GM18907 (cell line): ENCODE measurements around the gene FRMD4A.
"Not testable (repeated sequence)": the region's sequence is repeated elsewhere in the genome, so short reads cannot be mapped to it uniquely, and the experiment has no call there.

ENCODE experiments used
- ATAC-seq: cut with Tn5 transposase; IDR thresholded peaks from one replicate; pipeline ENCODE4 v1.9.1; 2021; ENCODE audit warnings: mild to moderate bottlenecking, moderate library complexity; ENCODE audit not compliant: unreplicated experiment

FRMD4A gene

DNA sequence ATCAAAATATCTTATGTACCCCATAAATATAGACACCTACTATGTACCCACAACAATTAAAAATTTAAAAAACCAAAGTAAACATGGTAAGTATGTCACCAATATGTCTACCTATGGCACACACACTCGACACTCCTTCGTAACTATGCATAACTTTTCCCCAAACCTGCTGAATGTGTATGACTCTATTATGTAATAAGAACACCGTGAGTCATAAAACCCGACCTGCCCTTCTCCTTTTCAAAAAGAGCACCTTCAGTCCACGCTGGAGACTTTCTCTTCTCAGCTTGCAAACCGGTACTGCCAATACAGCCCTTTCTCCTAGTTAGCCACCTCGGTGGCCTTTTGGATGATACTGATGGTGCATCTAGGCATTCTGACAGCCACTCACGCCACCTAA, 557.7 kb downstream of the FRMD4A start:
- ATAC-seq: no peak

DNA sequence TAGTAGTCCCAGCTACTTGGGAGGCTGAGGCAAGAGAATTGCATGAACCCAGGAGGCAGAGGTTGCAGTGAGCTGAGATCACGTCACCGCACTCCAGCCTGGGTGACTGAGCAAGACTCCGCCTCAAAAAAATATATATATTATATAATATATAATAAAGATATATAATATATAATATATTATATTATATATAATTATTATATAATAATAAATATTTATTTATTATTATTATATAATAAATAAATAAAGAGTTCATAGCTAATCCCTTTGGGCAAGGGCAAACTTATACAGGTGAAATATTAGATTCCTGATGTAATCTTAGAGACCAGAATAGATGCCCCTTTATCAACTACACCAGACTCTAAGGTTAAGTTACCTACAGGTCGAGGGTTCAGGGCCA, 558.7 kb downstream of the FRMD4A start:
- no peak for ATAC-seq

DNA sequence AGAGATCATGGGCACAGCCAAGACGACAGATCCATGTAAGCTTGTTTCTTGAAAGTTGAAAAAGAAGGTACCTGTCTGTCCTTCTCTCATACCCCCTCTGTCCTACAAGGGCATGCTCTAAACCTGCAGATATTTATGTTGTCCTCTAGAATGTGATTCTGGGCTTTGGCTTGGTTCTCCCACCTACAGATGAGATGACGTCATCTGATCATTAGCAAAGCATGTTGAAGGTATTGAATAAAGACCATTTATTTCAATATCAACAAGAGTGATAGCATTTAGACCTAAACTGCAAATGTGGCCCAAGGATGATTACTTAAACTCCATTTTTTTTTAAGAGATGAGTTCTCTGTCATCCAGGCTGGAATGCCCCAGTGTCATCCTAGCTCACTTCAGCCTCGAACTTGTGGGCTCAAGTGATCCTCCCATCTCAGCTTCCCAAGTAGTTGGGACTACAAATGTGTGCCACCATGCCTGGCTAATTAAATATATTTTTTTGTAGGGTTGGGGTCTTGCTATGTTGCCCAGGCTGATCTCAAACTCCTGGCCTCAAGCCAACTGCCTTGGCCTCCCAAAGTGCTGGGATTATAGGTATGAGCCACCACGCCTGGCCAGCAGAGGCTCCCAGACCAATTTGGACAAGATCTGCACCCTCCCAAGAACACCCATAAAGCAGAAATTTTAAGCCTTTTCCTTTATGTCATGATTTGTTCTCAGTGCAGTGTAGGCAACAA, 559.8 kb downstream of the FRMD4A start:
- no peak for ATAC-seq

DNA sequence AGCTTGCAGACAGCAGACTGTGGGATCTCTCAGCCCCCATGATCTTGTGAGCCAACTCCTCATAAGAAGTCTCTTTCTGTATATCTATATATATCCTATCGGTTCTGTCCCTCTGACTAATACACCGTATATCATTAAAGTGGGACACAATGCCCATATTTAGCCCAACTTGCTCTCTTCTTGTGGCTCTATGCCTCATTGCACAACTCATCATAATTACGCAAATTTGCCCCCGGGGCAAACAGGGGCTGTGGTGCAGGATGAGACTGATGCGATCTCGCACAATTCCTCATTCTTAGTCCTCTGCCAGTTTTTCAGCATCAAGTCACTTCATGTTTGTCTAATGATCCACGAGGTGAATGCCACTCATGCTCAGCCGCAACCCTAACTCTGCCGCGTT, 560.8 kb downstream of the FRMD4A start:
- ATAC-seq: peak; percentile 38

DNA sequence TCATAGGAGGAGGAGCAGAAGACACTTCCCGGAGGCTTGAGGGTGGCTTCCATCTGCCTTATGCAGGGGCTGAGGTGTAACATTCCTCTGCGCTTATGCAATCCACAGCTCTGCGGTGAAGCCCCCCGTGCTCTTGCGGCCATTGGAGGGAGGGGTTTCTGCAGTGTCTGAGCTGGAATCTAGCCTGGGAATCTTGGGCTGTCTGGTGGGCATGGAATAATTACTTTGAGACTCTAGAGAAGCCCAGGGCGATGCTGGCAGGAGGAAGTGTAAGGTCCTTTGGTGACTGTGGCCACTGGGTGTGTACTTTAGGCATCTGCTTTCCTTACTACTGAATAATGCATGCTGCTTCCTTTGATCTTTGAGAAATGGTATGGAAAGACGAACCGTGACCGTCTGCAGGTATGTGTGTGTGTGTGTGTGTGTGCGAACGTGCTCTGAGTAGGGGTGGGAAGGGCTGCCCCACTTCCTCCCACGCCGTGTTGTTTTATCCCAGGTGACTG, 563.0 kb downstream of the FRMD4A start:
- ATAC-seq: no peak

DNA sequence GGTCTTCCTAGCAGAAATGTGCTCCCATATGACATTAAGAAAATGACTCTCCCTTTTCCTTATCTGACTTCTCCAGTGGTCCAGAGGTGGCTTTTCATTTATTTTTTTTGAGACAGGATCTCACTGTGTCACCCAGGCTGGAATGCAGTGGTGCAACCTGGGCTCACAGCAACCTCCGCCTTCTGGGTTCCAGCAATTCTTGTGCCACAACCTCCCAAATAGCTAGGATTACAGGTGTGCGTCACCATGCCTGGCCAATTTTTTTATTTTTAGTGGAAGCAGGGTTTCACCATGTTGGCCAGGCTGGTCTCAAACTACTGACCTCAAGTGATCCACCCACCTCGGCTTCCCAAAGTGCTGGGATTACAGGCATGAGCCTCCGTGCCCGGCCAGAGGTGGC, 563.6 kb downstream of the FRMD4A start:
- not testable (repeated sequence) for ATAC-seq

DNA sequence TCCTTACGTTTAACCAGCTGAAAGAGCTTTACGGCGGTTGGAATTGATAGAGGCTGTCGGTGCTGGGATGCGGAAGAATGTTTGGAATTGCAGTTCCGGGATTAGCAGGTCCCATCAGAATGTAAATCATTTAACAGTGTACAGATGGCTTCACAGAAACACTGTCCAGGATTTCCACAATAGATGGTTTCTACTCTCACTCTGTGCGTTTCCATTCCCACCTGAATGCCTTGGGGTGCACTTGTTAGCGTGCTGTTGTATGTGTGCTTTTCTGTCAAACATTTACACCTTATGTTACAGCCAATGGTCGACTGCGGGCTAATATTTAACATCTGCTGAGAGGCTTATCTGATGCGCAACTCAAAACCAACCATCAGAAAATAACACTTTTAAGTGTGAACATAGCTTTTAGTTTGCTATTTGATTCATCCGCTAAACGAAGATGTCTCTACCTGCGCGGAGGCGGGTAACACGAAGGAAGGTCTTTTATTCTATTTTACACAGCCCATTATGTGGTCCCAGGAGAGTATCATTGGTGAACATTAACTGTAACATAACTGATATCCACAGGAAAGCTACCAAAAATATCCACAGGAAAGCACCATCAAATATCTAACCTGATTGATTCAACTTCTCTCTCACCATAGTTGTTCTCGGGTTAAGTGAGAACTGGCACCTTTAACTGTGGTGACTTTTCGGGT, 564.9 kb downstream of the FRMD4A start:
- ATAC-seq: peak; percentile 79

DNA sequence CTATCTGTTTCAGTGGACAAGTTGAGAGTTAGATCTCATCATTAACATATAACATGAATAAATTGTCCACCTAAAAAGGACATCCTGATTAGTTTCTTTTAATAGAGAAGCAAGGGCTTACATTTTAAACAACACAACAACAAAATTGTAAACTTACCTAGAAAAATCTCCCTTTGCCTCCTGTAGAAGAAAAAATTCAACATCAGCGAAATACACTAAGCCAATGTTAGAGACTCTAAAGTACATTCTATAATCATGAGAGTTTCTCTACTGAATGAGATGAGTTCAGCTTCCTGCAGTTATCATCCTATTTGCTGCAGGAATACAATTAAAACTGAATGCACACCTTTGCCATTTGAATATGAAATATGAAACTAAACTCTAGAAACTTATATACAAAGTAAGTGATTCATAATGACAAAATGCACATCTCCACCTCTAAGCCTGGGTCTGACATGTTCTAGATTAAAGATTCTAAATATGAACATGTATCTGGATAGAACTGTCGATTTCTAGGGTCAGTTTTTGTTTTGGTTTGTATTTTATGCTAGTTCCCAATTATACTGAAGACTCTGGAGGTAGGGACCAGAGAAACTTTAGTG, 569.1 kb downstream of the FRMD4A start:
- no peak for ATAC-seq

DNA sequence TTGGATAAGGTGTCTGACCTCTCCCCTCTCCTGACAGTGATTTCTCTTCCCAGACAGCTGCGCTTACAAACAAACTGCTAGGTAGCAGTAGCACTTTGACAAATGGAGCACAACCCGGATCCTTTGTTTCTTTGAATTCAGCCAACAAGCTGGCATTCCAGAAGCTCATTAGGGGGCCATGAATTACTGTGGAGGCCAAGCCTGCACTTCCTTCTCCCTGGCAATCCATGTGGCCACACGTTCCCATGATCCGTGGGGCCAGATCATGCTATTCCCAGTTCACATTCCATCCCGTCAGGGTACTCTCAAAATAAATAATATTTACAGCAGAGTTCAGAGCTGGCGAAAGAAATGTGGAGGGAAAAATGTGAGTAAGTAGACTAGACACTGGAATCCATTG, 571.6 kb downstream of the FRMD4A start:
- ATAC-seq: no peak

DNA sequence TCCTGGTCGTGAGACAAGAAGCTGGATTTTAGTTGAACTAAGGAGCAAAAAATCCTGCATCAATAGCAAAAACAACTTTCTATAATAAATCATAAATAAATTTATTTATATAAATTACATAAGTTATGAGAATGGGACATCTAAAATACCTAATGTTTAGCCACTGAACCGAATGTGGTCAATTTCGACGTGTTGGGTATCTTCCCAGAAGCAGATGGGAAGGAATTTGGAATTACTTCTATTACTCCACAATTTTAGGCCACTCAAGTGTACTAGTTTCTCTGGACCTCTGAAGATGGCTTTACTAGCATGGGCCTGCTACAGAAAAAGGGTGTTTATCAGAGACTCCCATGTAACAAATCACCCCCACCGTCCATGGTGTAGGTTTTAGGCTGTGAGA, 572.0 kb downstream of the FRMD4A start:
- ATAC-seq: no peak

DNA sequence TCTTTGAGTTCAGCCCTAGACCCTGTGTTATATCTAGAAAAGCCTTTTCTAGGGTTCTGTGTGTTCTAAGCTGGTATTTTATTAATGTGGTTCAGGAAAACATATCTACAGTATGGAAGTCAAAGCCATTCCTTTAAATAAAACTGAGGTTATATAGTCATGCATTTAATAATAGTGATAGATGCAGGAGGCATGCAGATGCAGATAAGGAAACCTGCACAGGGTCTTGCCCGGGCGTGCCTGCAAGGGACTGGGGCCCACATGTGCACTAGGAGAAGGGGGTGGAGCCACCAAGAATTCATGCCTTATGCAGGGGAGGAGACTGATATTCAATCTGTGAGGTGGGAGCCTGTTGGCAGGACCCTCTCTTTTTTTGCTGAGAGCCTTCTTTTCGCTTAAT, 572.4 kb downstream of the FRMD4A start:
- no peak for ATAC-seq

DNA sequence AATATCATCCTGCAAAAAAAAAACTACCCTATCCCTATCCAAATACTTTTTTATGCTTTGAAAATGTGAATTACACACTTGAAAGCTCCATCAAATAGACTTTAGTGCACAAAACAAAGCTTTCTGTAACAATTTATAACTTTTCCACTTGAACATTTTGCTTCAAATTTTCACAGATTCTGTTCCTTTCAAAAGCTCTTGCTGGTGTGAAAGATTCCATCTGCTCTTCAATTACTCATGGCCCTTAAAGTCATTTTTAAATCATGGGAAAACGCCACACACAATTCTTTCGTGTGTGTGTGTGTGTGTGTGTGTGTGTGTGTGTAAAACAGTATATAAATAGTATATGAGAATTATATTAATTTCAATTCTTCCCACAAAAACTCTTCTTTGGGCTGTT, 576.4 kb downstream of the FRMD4A start:
- ATAC-seq: no peak

DNA sequence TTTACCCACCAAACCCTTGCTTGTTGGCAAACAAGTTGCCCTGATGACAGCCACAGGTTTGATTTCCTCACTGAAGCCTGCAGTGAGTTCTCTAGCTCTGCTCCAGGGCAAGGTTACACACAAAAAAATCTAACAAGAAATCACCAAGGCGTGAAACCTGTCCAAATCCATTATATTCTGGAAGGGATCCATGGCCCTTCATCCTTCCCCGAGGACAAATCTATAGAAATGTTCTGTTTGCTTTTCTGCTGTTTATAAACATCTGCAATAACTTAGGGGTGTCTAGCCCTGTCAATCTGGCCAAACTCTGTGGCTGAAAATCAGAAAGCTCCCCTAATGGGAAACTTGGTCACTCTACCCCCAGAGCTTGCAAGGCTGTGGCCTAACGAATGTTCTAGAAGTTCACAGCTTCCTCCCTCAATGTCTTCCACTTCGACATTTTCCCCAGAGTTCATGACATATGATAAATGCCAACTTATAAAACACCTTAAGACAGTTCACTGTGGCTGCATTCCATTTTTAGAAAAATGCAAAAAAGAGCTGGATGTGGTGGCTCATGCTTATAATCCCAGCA, 579.4 kb downstream of the FRMD4A start:
- no peak for ATAC-seq

DNA sequence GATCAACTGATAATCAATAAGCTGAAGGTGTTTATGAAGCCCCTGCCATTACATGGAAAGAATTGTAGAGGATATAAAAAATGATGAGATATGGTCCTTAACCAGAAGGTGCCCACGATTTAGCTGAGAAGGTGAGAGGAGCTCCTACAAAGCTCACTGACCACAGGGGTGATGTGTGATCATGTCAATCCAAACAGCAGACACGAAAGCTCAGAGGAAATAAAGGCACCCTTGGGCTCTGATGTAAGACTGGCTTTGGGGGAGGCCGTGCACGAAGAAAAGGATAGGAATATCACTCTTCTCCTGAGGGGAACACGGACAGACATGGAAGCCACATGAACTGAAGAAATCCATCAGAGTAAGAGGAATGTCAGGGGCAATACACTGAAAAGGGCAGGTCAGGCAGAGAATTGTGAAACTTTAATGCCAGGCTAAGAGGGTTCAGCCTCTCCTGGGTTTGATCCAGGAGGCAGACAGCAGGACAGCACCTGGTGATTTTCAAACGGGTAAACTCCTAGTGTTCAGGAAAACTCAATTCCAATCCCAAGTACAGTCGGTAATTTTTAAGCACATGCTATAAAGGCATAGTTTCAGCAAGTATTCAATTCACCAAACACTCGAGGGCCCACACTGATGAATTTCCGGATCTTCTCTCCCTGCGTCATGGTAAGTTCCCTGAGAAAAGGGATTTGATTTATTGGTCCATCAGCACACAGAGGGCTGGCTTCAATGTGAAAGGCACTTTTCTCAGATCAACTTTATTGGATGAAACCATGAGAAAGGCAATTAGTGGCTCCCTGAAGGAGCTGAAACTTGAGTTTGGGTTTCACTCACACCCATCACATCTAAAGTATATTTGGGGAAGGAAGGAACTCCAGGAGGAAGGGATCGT, 580.2 kb downstream of the FRMD4A start:
- ATAC-seq: no peak

DNA sequence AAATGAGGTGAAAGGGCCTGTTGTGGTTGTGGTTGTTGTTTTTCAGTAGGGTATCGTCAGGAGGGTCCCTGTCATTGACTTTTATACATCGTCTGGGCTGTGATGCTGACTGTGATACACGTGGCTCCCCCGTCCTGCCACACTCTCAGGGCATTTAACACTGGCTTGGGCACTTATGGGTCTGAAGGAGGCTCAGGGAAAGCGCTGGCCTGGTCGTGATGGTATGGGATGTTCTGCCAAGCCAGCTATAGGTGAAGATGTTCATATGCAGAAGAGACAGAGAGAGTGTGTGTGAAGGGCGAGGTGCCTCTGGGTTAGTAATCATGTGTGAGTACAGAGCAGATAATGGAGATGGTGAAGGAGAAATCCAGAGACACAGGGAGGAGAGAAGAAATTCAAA, 585.5 kb downstream of the FRMD4A start:
- no peak for ATAC-seq

DNA sequence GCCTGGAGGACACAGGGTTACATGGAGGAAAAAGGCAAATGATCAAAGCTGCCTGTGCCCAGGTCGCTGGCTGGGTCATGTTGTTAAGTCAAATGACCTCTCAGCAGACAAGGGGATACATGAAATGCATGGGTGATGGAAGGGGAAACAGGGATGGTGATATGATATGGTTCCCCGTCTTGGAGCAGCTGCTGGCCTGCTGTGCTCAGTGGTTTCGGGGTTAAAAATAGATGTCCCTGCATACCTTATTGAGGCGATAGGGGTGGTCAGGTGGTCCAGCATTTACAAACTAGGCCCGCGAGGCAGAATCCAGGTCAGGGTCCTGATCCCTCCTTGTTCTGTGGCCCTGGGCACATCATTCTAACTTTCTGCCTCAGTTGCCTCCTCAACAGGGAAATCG, 586.8 kb downstream of the FRMD4A start:
- no peak for ATAC-seq

DNA sequence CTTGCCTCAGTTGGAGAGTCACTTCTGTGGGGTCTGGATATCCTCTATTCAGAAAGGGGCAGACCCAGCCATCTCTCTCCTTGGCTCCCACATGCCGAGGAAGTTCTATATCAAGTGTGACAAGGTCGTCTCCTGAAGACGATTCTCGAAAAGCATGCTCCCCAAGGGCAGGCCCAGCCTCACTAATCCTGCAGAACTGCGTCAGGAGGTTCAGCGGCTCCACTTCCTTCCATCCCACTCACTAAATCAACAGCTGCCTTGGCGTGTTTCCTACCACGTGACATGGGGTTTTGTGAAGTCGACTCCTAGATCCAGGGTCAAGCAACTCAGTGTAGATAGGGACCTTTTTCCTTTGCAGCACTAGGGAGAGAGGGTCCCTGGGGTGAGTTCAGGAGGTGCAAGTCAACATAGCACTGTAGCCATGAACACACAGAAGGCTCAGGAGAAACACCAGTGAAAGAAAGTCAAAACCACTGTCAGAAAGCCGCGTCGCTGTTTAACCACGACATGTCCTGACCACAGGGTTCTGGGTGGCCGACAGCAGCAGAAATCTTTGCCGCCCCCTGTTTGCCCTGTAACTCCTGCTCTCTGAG, 587.5 kb downstream of the FRMD4A start:
- peak; percentile 62 for ATAC-seq

DNA sequence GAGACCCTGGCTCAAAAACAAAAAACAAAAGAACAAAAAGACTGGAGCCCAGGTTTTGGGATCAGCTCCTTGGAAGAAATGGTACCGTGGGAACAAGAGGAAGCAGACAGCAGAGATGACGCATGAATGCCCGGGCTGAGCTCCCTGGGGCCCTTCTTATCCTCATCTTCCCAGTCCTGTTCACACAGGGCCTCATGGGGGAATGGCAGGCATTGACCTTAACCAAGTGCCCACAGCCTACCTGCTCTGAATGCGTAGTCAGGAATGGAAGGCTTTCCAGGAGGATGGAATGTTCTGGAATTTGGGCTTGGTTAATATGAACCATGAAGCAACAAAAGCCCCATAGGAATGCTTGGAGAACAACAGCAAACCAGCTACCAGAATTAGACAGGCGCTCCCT, 589.3 kb downstream of the FRMD4A start:
- no peak for ATAC-seq

DNA sequence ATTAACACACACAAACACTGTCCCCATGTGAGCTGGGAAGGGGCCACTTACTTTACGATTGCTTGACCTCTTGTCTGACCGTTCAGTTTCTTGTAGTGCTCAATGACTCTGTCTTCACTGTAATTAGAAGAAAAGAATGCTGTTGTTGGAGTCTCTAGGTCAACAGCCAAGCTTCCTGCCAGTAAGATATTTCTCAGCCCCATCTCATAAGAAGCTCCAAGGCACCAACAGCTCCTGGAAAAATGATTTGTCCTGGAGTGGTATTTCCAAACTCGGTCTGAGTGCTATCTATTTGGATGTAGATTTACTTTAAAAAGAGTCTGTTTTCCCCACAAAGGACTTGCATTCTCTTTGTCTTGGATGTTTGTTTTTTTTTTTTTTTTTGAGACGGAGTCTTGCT, 590.3 kb downstream of the FRMD4A start:
- ATAC-seq: no peak

DNA sequence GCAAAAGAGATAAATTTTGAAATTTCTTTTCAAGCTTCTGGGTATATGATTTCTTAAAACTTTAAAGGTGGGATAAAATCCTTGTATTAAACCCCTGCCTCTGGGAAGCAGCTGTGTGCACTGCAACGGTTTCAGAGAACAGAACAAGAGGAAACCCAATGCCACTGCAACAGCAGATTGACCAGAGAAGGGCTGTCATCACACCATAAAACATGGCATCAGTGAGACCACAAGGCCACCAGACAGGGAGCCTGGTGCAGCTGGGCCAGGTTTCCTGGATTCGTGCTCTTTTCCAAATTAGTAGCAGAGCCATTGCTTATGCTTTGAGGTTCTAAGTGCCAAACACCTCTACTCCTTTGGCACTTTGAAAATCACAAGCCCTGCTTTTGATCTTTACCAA, 591.5 kb downstream of the FRMD4A start:
- ATAC-seq: no peak
